SK-N-MC (cell line): Measurements from ENCODE around the gene RNU1-1.
"Not testable (repeated sequence)": the region's sequence is repeated elsewhere in the genome, so short reads cannot be mapped to it uniquely, and the experiment has no call there.

Source experiments
- EZH2 ChIP-seq: fragments of 200-600 bp; sonication (generic); IDR thresholded peaks from one replicate; pipeline ENCODE4 v1.6.1; 2017; ENCODE audit warnings: antibody characterized with exemption
- POLR2AphosphoS5 ChIP-seq: IDR thresholded peaks from 2 replicates; pipeline ENCODE4 v1.6.1; 2012; ENCODE audit warnings: mild to moderate bottlenecking, low read depth, low read length, borderline replicate concordance

DNA sequence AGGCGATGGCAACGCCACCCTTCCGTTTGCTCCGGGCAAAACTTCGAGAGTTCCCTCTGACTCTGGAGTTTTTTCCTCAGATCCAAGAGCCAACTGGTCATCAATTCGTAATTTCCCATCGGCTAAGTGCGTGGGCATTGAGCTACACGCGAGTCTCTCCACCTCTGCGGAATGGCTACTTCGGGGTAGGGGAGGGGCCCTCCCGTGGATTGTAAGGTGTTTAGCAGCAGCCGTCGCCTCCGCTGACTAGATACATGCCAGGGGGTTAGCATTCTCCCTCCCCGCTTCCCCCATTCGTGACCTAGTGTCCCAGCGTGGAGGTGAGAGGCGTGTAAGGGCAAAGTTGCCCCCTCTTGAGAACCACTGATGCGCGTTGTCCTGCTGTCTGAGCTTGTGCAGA, 21.8 kb upstream of the RNU1-1 start:
- not testable (repeated sequence) for TF ChIP-seq EZH2, POLR2AphosphoS5
